ENCODE data around the gene NARF.

NARF gene

GRCh38 chr17:82480318-82480717 is 21.8 kb downstream of the NARF start:
- DNase-seq, result no peak

- DNase-seq, result no peak
Measured at GRCh38 chr17:82483204-82483660, 24.7 kb downstream of the NARF start.

DNA sequence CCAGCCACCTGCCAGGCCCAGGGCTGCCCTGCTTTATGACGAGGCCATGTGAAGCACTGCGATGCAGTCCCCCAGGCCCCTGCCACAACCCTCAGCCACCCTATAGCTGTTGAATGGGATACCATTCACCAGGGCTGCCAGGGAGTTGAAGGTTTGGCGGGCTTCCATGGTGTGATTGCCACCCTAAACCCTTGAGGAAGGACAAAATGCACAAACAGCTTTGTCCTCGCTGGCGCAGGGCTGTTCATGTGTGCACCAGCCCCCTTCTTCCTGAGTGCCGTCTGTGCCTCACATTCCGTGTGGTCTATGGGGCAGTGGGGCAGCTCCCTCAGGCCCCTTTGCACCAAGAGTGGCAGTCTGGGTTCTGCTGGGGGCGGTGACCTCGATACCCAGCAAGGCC is 25.3 kb downstream of the NARF start:
- no peak for DNase-seq

DNA sequence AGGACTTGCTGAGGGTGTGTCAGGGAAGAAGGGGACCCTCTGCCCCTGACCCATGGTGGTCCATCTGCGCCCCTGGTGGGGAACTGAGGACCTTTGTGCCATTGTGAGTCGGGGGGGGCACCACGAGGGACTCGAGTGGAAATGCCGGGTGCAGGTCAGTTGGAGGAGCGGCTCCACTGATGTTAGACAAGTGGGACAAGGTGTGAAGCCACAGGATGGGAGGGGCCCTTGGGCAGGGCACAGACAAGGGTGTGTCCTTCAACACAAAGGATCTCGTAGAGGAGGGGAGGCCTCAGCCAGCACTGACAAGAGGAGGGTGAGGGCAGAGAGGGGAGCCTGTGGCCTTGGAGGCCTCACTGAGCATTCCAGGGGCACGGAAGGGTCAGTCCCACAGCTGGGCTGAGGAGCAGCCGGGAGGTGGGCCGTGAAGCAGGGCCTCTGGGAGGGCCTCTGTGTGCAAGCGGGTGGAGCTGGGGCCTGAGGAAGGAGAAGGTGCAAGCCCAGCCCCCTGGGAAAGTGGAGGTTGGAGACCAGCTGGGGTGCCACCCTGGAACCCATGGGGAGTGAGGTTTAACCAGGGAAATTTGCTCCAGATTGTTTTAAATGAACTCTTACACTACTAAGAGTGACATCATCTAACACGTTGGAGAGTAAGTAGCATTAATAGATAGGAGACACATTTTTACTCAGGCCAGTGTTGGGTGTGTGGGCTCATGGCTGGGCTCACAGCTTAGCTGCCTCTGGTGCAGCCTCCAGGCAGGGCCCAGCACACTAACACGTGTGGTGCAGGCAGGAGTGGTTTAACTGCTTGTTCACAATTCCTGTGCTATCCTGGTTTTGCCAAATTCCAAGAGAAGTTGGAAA is 27.9 kb downstream of the NARF start:
- peak; percentile 10 for DNase-seq

DNA sequence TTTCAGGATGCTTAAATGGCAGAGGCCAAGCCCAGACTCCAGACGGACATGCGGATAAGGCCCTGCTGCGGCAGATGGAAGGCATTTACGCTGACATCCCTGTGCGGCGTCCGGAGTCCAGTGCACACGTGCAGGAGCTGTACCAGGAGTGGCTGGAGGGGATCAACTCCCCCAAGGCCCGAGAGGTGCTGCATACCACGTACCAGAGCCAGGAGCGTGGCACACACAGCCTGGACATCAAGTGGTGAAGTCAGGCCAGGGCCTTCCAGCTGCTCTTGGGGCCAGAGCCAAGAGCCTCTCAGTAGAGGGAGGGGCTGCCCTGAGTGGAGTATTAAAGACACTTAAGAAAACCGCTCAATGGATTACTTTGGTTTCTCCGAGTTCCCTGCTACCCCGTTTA is 29.4 kb downstream of the NARF start:
- DNase-seq, result no peak

DNA sequence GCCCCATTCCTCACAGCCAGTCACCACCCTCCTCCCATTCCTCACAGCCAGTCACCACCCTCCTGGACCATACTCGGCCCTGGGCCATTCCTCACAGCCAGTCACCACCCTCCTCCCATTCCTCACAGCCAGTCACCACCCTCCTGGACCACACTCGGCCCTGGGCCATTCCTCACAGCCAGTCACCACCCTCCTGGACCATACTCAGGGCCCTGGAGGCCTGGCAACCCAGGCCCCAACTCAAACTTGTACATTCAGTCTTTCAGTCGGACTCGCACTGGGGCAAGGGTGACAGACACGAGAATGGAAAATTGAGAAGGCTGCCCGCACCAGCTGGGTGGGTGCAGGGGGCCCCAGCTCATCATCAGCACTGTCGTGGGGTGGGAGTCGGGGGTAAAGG is 30.6 kb downstream of the NARF start:
- DNase-seq, result no peak

DNA sequence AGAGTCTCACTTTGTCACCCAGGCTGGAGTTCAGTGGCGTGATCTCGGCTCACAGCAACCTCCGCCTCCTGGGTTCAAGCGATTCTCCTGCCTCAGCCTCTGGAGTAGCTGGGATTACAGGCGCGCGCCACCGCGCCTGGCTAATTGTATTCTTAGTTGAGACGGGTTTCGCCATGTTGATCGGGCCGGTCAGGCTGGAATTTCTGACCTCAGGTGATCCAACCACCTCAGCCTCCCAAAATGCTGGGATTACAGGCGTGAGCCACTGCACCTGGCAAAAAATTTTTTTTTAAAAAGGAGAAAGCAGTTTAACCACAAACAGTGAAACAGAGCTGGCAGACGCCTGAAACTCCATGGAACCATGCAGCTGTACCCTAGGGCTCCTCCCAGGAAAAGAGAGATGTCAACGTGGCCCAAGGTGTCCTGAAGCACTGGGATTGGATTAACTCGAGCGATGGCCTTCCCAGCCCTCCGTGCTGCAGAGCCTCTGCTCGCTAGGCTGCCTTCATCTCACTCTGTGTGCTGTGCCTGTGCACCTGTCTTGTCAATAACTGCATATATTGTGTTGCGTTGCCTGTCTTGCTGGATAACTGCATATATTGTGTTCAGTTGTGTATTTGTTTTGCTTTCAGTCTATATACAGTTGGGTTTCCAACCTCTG is 31.4 kb downstream of the NARF start:
- no peak for DNase-seq

GRCh38 chr17:82490512-82491195 is 32.1 kb downstream of the NARF start:
- DNase-seq, result no peak

- no peak for DNase-seq
Measured at GRCh38 chr17:82491196-82491530, 32.6 kb downstream of the NARF start.

DNA sequence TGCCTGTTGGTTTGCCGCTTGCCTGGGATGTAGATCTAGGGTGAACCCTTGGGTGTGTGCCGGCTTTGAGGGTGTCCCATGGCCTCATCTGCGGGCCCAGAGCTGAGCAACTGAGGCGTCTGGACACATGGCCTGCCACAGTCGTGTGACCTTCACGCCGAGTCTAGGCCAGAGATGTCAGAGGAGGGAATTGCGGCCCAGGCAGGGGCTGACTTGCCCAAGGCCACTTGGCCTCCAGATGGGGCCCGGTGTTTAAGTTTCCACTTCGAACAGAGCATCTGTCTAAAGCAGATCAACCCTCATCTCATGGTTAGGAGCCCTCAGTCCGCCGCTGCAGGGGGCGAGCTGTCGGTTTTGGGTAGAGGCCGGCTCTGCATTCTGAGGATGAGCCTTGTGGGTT is 33.0 kb downstream of the NARF start:
- DNase-seq, result no peak

DNA sequence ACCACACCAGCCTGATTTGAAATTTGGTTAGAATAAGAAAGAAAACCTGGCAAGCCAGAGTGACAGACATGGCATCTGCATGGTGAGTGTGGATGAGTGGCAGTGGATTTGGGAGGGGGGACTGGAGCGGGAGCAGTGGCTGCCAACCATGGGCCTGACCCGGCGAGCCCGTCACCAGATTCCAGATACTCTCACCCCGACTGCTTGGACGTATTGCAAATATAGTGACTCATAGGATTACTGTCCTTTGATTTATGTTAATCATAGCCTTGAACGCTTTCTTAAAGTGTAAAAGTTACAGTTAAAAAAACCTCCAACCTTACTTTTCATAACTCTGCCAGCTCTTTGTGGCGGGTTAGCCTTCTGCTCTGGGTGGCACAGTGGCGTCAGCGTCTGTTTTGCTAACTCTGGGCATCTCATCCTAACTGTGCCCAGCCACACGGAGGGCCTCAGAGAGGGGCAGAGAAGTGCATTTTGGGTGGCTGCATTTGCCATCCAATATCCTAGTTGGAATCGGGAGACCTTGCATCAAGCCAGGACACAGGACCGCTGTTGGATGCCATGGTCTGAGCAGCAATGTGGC is 34.2 kb downstream of the NARF start:
- no peak for DNase-seq

GRCh38 chr17:82493226-82493781 is 34.8 kb downstream of the NARF start:
- DNase-seq, result no peak

DNA sequence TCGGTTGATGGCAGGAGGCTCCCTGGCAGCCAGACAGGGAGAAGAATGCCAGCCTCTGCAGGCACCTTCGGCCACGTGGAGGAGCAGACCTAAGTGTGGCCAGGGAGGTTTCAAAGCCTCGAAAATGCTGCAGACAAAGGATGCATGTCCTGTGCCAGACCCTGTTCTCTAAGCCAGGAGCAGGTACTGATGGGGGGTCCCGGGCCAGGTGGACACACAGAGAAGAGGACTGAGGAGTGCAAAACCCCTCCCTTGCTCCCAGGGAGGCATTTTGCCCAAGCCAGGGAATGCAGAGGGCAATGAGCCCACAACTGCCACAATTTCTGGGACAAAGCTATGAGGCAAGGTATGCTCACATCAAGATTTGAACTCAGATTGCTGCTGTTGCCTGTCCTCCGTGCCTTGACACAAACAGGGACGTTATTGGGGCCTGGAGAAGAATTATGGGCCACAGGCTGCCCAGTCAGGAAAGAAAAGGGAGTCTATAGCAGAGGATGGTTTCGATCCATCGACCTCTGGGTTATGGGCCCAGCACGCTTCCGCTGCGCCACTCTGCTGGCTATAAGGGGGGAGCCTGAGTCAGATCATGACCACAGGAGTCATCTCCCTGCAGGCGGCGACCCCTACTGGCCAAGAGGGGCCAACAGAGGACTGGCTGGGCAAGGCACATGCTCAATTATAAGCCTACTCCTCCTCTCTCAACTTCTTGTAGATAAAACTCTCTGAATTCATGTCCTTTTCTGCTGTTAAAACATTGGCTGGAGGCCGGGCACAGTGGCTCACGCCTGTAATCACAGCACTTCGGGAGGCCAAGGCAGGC is 35.9 kb downstream of the NARF start:
- DNase-seq, result peak; percentile 81

DNA sequence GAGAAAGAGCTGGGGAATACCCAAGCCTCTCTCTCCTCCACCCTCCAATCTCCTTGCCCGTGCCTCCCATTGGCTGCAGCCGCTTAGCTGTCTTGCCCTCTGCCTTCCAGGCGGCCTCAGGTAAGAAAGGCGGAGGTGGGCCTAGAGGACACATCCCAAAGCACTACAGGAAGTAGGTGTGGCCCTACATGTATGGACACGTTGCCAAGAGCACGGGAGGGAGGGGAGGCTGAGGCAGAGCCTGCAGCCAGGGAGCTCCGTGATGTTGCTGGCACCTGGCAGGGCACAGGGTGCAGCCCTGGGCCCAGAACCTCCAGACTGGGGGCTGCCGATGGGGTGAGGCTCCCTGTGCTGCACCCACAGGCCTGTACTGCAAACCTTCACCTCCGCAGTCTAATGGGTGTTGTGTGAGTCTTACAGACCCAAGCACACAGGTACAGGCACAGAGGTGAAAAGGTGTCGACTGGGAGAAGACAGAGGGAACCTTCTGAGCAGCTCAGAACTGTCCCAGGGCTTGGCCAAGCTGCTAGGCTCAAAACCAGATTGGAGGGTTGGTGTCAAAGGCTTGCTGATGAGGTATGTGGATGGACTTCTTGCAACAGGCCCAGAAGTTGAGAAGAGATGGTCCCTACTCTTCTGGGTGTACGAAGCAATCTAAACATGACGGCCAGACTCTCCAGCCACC is 37.4 kb downstream of the NARF start:
- DNase-seq, result no peak

GRCh38 chr17:82496529-82497434 is 38.2 kb downstream of the NARF start:
- DNase-seq, result peak; percentile 83

- peak; percentile 31 for DNase-seq
Measured at GRCh38 chr17:82497483-82498405, 39.2 kb downstream of the NARF start.

DNA sequence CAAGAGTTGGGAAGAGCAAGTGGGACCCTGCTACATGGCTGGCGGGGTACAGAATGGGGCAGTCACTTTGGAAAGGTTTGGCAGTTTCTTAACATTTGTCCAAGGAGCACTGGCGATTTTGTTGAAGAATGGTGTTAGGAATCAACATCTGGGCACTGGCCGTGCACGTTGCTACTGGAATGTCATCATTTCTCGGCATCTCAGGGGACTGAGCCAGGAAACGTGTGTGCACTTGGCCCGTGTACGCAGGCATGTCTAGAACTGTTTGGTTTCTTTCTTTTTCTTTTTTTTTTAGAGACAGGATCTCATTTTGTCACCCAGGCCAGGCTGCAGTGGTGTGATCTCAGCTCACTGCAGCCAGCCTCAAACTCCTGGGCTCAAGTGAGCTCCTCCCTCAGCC is 43.7 kb downstream of the NARF start:
- no peak for DNase-seq

GRCh38 chr17:82503094-82503727 is 44.7 kb downstream of the NARF start:
- no peak for DNase-seq

Measured in activated effector memory CD4-positive, alpha-beta T cell treated with Interleukin-2 at 50 U/mL for 16 hours (primary cell).